HG03039 (cell line): Measurements from ENCODE around the gene PKP1.

Source experiments
- ATAC-seq: cut with Tn5 transposase; IDR thresholded peaks from one replicate; pipeline ENCODE4 v1.9.1; 2021; ENCODE audit warnings: mild to moderate bottlenecking, moderate library complexity; ENCODE audit not compliant: unreplicated experiment

PKP1 gene

GRCh38 chr1:201280884-201281283, 2.4 kb upstream of the PKP1 start:
- no peak for ATAC-seq

GRCh38 chr1:201281573-201281972, 1.7 kb upstream of the PKP1 start:
- no peak for ATAC-seq

GRCh38 chr1:201282216-201282615, 1.1 kb upstream of the PKP1 start:
- ATAC-seq: no peak

- ATAC-seq: no peak
Observed at GRCh38 chr1:201283836-201284553, 689 bp downstream of the PKP1 start.

- no peak for ATAC-seq
Observed at GRCh38 chr1:201284636-201285035, 1.3 kb downstream of the PKP1 start.

GRCh38 chr1:201285846-201286245, 2.5 kb downstream of the PKP1 start:
- no peak for ATAC-seq

GRCh38 chr1:201286445-201286844, 3.1 kb downstream of the PKP1 start:
- ATAC-seq: no peak

- ATAC-seq: no peak
Observed at GRCh38 chr1:201288007-201288406, 4.7 kb downstream of the PKP1 start.

- ATAC-seq: no peak
Observed at GRCh38 chr1:201288765-201289164, 5.5 kb downstream of the PKP1 start.

GRCh38 chr1:201290551-201290950, 7.2 kb downstream of the PKP1 start:
- ATAC-seq: no peak

GRCh38 chr1:201291916-201292315, 8.6 kb downstream of the PKP1 start:
- ATAC-seq: no peak

- no peak for ATAC-seq
Observed at GRCh38 chr1:201294876-201295275, 11.6 kb downstream of the PKP1 start.

GRCh38 chr1:201295346-201295745, 12.0 kb downstream of the PKP1 start:
- no peak for ATAC-seq

- ATAC-seq: no peak
Observed at GRCh38 chr1:201295861-201296260, 12.6 kb downstream of the PKP1 start.

GRCh38 chr1:201296352-201296751, 13.0 kb downstream of the PKP1 start:
- no peak for ATAC-seq

GRCh38 chr1:201298396-201299381, 15.4 kb downstream of the PKP1 start:
- no peak for ATAC-seq

- ATAC-seq: no peak
Observed at GRCh38 chr1:201299968-201300367, 16.7 kb downstream of the PKP1 start.

GRCh38 chr1:201300641-201301040, 17.3 kb downstream of the PKP1 start:
- ATAC-seq: no peak

GRCh38 chr1:201302163-201303152, 19.2 kb downstream of the PKP1 start:
- no peak for ATAC-seq

- no peak for ATAC-seq
Observed at GRCh38 chr1:201304126-201304525, 20.8 kb downstream of the PKP1 start.

GRCh38 chr1:201305815-201306214, 22.5 kb downstream of the PKP1 start:
- no peak for ATAC-seq
